Left lung (tissue), 10 donors: ENCODE data around the gene EIF5B. TPM values are rescaled to one million over a fixed set of nuclear protein-coding genes. Genes with fewer than 3 reads are reported as not detected.

ENCODE experiments used
- ATAC-seq: fragments of 200-7000 bp; cut with Tn5 transposase; one replicate; pipeline ENCODE4 v1.9.1; 2020; ENCODE audit warnings: moderate library complexity
- DNase-seq, 4 donors: peaks; one replicate each; pipeline ENCODE4 v3.0.0-alpha.2; 2013 to 2020
- H3K27ac ChIP-seq, 2 donors: fragments of 200-600 bp; sonication (generic) in 1 of 2; one replicate each; pipeline versions ENCODE4 v1.5.0 to v1.8.0; 2020 to 2021
- H3K27me3 ChIP-seq, 2 donors: fragments of 200-600 bp; sonication (generic) in 1 of 2; one replicate each; pipeline versions ENCODE4 v1.5.0 to v1.8.0; 2020 to 2021
- H3K36me3 ChIP-seq, 2 donors: fragments of 200-600 bp; sonication (generic) in 1 of 2; one replicate each; pipeline versions ENCODE4 v1.5.0 to v1.8.0; 2020 to 2021
- H3K4me1 ChIP-seq, 2 donors: fragments of 200-600 bp; one replicate each; pipeline ENCODE4 v1.8.0; 2021
- H3K4me3 ChIP-seq, 2 donors: fragments of 200-600 bp; sonication (generic) in 1 of 2; one replicate each; pipeline versions ENCODE4 v1.5.0 to v1.8.0; 2020 to 2021; ENCODE audit warnings: mild to moderate bottlenecking in 1 of 2
- H3K9me3 ChIP-seq, 2 donors: fragments of 200-600 bp; sonication (generic) in 1 of 2; one replicate each; pipeline versions ENCODE4 v1.5.0 to v1.8.0; 2020 to 2021
- intact Hi-C, 2 donors: fragments of 100-400 bp; cut with DNase I; formaldehyde crosslinking; loops; one replicate each; pipeline versions ENCODE4 v1.11.2 to v1.14.2; 2022
- polyA plus RNA-seq, 6 donors: library from polyadenylated mRNA; unstranded; fragments of 120-200 nt; gene quantifications; one replicate each; pipeline ENCODE4 v1.2.1, GENCODE V29; 2013; ENCODE audit not compliant: insufficient read length in 6 of 6
- total RNA-seq, 2 donors: library from RNA; stranded (reverse); fragmentation: NEBNext Ultra II Directional; extraction: Animal tissue kit (Norgen Biotek cat#: 25700); gene quantifications; one replicate each; pipeline ENCODE4 v1.2.1, GENCODE V29; 2021
- TF ChIP-seq, protein P1 (sequence below), 2 donors: fragments of 200-600 bp; sonication (generic) in 1 of 2; IDR thresholded peaks; one replicate each; pipeline versions ENCODE4 v1.5.0 to v1.8.0; 2021; ENCODE audit warnings: antibody characterized with exemption in 2 of 2
- donor health status: DM: no; HTN: yes; CAD: no.
- donor health status: DM: no; HTN: no; CAD: no.

EIF5B gene
- total and polyA plus RNA-seq, 8 donors = 27.6 to 66.0 (median 59.1) TPM

DNA sequence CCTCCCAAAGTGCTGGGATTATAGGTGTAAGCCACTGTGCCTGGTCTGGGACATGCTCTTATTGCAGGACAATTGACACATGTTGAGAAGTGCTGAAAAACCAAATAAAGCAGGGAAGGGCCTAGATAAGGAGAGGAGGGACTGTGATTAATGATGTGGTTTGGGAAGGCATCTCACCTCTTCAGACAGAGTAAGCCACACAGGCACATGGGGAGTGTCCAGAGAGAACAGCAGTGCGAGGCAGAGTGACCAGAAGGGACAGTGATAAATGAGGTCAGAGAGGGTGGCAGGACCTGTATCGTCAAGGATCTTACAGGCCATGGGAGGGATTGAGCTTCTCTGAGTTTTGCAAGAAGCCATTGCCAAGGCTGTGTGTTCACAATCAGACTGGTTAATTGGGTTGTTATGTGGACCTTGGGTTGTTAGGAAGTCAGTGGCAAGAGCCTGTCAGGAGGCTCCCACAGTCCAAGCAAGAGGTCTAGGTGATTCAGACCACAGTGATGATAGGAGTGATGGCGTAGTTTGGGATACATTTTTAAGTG lies 58.5 kb downstream of the EIF5B start:
- Histone ChIP-seq H3K36me3 (peaks cover 0 to 100% of the 10 kb centered on the region in 2 donors), H3K9me3 (no peaks in the 10 kb centered on the region), H3K4me1 (no peaks in the 10 kb centered on the region), H3K27me3 (no peaks in the 10 kb centered on the region), H3K4me3 (no peak overlapping the region), H3K27ac (no peak overlapping the region)
- ATAC-seq (no peak), DNase-seq (no peak)
- TF ChIP-seq, protein P1, sequence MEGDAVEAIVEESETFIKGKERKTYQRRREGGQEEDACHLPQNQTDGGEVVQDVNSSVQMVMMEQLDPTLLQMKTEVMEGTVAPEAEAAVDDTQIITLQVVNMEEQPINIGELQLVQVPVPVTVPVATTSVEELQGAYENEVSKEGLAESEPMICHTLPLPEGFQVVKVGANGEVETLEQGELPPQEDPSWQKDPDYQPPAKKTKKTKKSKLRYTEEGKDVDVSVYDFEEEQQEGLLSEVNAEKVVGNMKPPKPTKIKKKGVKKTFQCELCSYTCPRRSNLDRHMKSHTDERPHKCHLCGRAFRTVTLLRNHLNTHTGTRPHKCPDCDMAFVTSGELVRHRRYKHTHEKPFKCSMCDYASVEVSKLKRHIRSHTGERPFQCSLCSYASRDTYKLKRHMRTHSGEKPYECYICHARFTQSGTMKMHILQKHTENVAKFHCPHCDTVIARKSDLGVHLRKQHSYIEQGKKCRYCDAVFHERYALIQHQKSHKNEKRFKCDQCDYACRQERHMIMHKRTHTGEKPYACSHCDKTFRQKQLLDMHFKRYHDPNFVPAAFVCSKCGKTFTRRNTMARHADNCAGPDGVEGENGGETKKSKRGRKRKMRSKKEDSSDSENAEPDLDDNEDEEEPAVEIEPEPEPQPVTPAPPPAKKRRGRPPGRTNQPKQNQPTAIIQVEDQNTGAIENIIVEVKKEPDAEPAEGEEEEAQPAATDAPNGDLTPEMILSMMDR (IDR thresholded peaks at IDR 0.05) = no peak
- intact Hi-C loops = no loop called here

DNA sequence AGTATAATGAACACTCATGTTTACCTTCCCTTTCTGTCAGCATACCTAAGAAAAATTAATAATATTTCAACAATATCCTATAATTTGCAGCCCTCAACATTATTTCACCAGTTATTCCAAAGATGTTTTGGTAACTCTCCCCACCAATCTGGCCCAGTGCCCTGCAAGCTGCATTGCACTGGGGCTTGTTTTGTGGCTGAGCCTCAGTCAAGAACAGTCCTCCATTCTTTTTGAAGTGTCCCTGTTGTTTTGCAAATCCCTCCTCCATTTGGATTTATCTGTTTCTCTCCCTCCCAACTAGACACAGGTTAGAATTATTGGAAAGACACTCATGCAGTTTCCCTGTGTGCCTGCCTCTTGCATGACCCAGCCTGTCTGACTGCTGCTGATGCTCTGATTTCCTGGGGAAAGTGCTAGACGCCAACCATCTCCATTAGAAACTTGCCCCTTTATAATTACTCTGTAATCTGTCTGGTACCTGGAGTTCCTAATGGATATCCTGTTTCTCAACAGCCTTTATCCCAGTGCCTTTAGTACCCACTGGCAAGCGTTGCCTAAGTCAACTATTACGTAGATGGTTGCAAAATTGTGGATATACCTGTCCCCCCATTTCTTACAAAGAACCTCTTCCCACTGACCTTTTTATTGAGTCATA lies 60.2 kb downstream of the EIF5B start:
- no peaks in the 10 kb centered on the region for H3K27me3 ChIP-seq
- peaks cover 0 to 100% of the 10 kb centered on the region in 2 donors for H3K36me3 ChIP-seq
- no peaks in the 10 kb centered on the region for H3K9me3 ChIP-seq
- TF ChIP-seq, protein P1 (IDR thresholded peaks at IDR 0.05) = no peak
- no peak for ATAC-seq
- intact Hi-C loops = no loop called here
- H3K27ac ChIP-seq = no peak overlapping the region
- no peak for DNase-seq
- H3K4me1 ChIP-seq = no peaks in the 10 kb centered on the region
- no peak overlapping the region for H3K4me3 ChIP-seq

DNA sequence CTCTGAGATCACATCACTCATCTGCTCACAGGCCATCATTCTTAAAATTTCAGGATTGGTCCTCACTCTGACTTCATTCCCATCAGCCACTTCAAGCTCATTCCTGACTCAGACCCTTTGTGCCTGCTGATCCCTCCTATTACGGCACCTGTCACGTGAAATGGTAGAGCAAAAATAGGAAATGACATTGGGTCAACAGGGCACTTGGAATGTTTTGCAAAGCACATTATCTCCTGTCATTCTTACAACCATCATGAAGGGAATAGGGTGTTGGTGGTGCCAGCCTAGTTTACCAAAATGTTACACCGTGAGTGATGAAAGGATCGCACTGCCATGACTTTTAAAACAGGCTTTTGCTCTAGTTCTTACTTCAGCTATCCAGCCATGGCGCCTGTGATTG lies 61.1 kb downstream of the EIF5B start:
- H3K27me3 ChIP-seq = no peaks in the 10 kb centered on the region
- H3K27ac ChIP-seq = no peak overlapping the region
- no peaks in the 10 kb centered on the region for H3K4me1 ChIP-seq
- peaks cover 0 to 100% of the 10 kb centered on the region in 2 donors for H3K36me3 ChIP-seq
- no peak for DNase-seq
- no peaks in the 10 kb centered on the region for H3K9me3 ChIP-seq
- intact Hi-C loops = no loop called here
- no peak overlapping the region for H3K4me3 ChIP-seq
- TF ChIP-seq, protein P1 (IDR thresholded peaks at IDR 0.05) = no peak
- ATAC-seq = no peak

DNA sequence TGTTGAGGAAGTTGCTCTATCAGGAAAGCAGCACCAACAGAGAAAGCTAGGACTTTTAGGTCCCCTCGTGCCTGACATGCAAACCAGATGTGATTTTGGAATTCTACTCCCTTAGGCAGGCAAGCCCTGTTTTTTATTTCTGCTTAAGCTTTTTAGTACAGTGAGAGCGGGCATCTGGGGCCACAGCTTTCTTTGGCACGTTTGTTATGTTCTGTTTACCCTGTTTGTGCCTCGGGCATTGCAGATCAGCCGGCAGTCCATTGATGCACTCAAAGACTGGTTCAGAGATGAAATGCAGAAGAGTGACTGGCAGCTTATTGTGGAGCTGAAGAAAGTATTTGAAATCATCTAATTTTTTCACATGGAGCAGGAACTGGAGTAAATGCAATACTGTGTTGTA lies 61.9 kb downstream of the EIF5B start:
- H3K36me3 ChIP-seq = peaks cover 0 to 100% of the 10 kb centered on the region in 2 donors

DNA sequence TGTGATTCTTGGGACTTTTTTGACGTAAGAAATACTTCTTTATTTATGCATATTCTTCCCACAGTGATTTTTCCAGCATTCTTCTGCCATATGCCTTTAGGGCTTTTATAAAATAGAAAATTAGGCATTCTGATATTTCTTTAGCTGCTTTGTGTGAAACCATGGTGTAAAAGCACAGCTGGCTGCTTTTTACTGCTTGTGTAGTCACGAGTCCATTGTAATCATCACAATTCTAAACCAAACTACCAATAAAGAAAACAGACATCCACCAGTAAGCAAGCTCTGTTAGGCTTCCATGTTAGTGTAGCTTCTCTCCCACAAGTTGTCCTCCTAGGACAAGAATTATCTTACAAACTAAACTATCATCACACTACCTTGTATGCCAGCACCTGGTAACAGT lies 62.6 kb downstream of the EIF5B start:
- TF ChIP-seq, protein P1 (IDR thresholded peaks at IDR 0.05) = no peak
- Histone ChIP-seq H3K36me3 (peaks cover 0 to 100% of the 10 kb centered on the region in 2 donors), H3K4me1 (no peaks in the 10 kb centered on the region), H3K4me3 (no peak overlapping the region), H3K9me3 (no peaks in the 10 kb centered on the region), H3K27me3 (no peaks in the 10 kb centered on the region), H3K27ac (no peak overlapping the region)
- intact Hi-C loops = no loop called here
- DNase-seq (no peak), ATAC-seq (no peak)

More for the DNA sequence above, 61.9 kb downstream of the EIF5B start:
- Histone ChIP-seq H3K4me3 (no peak overlapping the region), H3K4me1 (no peaks in the 10 kb centered on the region), H3K27ac (no peak overlapping the region), H3K9me3 (no peaks in the 10 kb centered on the region), H3K27me3 (no peaks in the 10 kb centered on the region)
- DNase-seq = no peak
- TF ChIP-seq, protein P1 (IDR thresholded peaks at IDR 0.05) = no peak
- intact Hi-C loops = no loop called here
- ATAC-seq = no peak
